ENCODE data around the gene ARHGAP21. TPM values are rescaled to one million over a fixed set of nuclear protein-coding genes. Genes with fewer than 3 reads are reported as not detected.

ARHGAP21 gene
- total and polyA plus RNA-seq, 3 donors from 2014 or later: 44.3 to 69.2 (median 66.9) TPM

- WGBS, 2 donors: 93 to 98% methylated on average over 4 of the region's 4 CpGs
- TF ChIP-seq POLR2A (IDR thresholded peaks at IDR 0.05): no peak
- TF ChIP-seq CTCF (IDR thresholded peaks at IDR 0.05): no peak
- Histone ChIP-seq H3K36me3 (ENCODE audit: low read depth, missing control alignments) (no peaks in the 10 kb centered on the region), H3K9me3 (no peaks in the 10 kb centered on the region), H3K4me1 (no peaks in the 10 kb centered on the region), H3K27ac (no peak overlapping the region), H3K27me3 (no peaks in the 10 kb centered on the region), H3K4me3 (no peak overlapping the region)
- DNase-seq: no peak
- intact Hi-C loops (cut with DNase I; ENCODE audit: low total_unique reads): no loop called here
Measured at GRCh38 chr10:24652381-24652957, 71.2 kb downstream of the ARHGAP21 start.

GRCh38 chr10:24651923-24652322, 71.8 kb downstream of the ARHGAP21 start:
- intact Hi-C loops (cut with DNase I; ENCODE audit: low total_unique reads): no loop called here
- TF ChIP-seq POLR2A (IDR thresholded peaks at IDR 0.05) (no peak), CTCF (IDR thresholded peaks at IDR 0.05) (no peak)
- 41 to 52% methylated on average over 2 of the region's 2 CpGs for WGBS, 2 donors
- no peak for DNase-seq
- H3K27ac ChIP-seq: no peak overlapping the region
- no peaks in the 10 kb centered on the region for H3K9me3 ChIP-seq
- H3K36me3 ChIP-seq (ENCODE audit: low read depth, missing control alignments): no peaks in the 10 kb centered on the region
- H3K4me3 ChIP-seq: no peak overlapping the region
- no peaks in the 10 kb centered on the region for H3K27me3 ChIP-seq
- no peaks in the 10 kb centered on the region for H3K4me1 ChIP-seq

GRCh38 chr10:24650669-24651391, 72.9 kb downstream of the ARHGAP21 start:
- 82 to 90% methylated on average over 4 of the region's 4 CpGs for WGBS, 2 donors
- no peak overlapping the region for H3K27ac ChIP-seq

GRCh38 chr10:24645784-24646183, 77.9 kb downstream of the ARHGAP21 start:
- Histone ChIP-seq H3K4me1 (no peaks in the 10 kb centered on the region), H3K27me3 (no peaks in the 10 kb centered on the region), H3K4me3 (no peak overlapping the region), H3K27ac (no peak overlapping the region), H3K9me3 (no peaks in the 10 kb centered on the region), H3K36me3 (ENCODE audit: low read depth, missing control alignments) (no peaks in the 10 kb centered on the region)
- TF ChIP-seq CTCF (IDR thresholded peaks at IDR 0.05) (no peak), POLR2A (IDR thresholded peaks at IDR 0.05) (no peak)
- DNase-seq: no peak
- intact Hi-C loops (cut with DNase I; ENCODE audit: low total_unique reads): no loop called here

More at GRCh38 chr10:24650669-24651391, 72.9 kb downstream of the ARHGAP21 start:
- intact Hi-C loops (cut with DNase I; ENCODE audit: low total_unique reads): no loop called here
- Histone ChIP-seq H3K27me3 (no peaks in the 10 kb centered on the region), H3K9me3 (no peaks in the 10 kb centered on the region), H3K4me1 (no peaks in the 10 kb centered on the region), H3K4me3 (no peak overlapping the region), H3K36me3 (ENCODE audit: low read depth, missing control alignments) (no peaks in the 10 kb centered on the region)
- DNase-seq: no peak
- TF ChIP-seq CTCF (IDR thresholded peaks at IDR 0.05): no peak
- TF ChIP-seq POLR2A (IDR thresholded peaks at IDR 0.05): no peak

- no peaks in the 10 kb centered on the region for H3K9me3 ChIP-seq
- no peak for DNase-seq
- H3K27ac ChIP-seq: no peak overlapping the region
- no peaks in the 10 kb centered on the region for H3K4me1 ChIP-seq
- intact Hi-C loops (cut with DNase I; ENCODE audit: low total_unique reads): no loop called here
- H3K27me3 ChIP-seq: no peaks in the 10 kb centered on the region
- no peak overlapping the region for H3K4me3 ChIP-seq
- no peak for TF ChIP-seq CTCF (IDR thresholded peaks at IDR 0.05)
- no peak for TF ChIP-seq POLR2A (IDR thresholded peaks at IDR 0.05)
- H3K36me3 ChIP-seq (ENCODE audit: low read depth, missing control alignments): no peaks in the 10 kb centered on the region
Measured at GRCh38 chr10:24645022-24645421, 78.7 kb downstream of the ARHGAP21 start.

Measured in testis (tissue), 3 donors.